GM18909 (cell line): ENCODE data around the gene TEKTIP1.
"Not testable (repeated sequence)": the region's sequence is repeated elsewhere in the genome, so short reads cannot be mapped to it uniquely, and the experiment has no call there.

Experiments used
- ATAC-seq: cut with Tn5 transposase; IDR thresholded peaks from one replicate; pipeline ENCODE4 v1.9.1; 2021; ENCODE audit warnings: mild to moderate bottlenecking; ENCODE audit not compliant: unreplicated experiment, poor library complexity

The TEKTIP1 gene

DNA sequence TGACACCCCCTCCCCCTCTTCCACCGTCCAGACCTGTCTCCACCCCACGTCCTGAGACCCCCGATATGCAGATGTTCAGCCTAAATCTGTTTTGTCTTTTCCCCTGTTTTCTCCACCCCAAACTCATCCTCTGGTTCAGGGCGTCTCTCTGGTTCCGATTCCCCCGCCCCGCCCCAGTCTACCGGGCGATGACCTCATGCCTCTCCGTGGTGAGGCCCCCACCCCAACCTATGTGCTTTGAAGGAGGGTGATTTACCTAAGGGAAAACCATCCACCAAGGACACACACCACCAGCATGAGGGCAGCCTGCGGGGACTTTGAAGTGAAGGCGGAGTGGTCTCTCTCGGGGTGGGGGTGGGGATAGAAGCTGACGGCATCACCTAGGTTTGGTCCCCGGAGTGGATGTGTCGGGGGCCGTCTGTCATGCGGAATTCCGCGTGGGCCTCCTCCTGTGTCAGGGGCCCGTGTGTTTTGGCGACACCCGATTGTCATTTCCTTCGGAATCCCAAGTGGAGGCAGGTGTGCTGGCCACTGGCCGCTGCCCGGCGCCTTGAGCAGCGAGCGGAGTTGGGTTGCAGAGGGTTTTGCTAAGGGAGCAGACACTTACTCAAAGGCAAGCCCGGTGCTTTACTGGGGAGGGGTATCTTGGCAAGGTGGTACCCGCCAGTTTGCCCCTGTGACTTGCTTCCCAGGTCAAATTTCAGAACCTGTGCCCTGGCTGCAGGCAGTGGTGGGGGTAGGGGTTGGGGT is 31.4 kb upstream of the TEKTIP1 start:
- ATAC-seq: no peak

DNA sequence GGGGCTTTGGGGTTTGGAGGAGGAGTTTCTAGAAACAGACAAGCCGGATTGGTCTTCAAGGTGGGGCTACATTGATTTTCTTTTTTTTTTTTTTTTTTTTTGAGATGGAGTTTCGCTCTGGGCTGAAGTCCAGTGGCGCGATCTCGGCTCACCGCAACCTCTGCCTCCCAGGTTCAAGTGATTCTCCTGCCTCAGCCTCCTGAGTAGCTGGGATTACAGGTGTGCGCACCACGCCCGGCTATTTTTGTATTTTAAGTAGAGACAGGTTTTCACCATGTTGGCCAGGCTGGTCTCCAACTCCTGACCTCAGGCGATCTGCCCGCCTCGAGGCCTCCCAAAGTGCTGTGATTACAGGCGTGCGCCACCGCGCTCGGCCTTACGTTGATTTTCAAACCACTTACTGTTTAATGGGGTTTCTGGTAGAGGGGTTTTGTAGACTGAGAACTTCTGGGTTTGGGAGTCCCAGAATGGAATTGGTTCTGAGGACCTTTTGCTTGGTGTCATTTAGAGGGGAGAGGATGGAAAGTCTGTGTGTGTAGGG is 30.8 kb upstream of the TEKTIP1 start:
- not testable (repeated sequence) for ATAC-seq

DNA sequence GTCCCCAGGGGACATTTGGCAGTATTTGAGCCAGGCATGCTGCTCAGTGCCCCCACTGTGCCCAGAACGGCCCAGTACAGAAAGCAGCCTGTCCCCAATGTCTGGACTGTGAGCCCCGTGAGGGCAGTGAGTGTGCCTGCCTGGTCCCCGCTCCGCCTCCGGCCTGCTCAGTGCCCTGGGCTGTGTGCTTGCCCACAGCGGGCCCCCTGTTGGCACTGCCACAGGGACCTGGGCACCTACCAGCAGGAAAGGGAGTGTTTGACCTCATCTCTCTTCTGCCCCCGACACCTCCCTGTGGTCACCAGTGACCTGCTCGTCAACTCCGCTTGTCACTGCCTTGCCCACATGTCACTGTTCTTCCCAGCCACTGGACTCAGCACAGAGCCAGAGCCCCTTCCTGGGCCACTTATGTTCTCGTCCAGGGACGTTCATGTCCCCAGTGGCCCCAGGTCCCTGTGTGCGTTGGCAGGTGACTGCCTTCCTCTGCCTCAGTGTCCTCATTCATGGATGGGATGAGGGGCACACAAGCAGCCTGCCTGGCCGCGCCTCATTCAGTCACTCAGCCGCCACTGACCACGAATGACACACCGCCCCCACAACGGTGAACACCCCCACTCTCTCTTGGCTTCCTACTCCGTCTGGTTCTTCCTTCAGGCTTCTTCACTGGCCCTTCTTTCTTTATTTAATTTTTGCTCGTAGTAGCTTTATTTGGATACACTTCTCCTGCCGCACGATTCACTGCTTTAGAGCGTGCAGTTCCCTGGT is 30.0 kb upstream of the TEKTIP1 start:
- no peak for ATAC-seq

- no peak for ATAC-seq
Observed at GRCh38 chr19:3509566-3509989, 29.4 kb upstream of the TEKTIP1 start.

- ATAC-seq: no peak
Observed at GRCh38 chr19:3510727-3511126, 28.2 kb upstream of the TEKTIP1 start.

GRCh38 chr19:3511506-3512251 is 27.3 kb upstream of the TEKTIP1 start:
- ATAC-seq: no peak

DNA sequence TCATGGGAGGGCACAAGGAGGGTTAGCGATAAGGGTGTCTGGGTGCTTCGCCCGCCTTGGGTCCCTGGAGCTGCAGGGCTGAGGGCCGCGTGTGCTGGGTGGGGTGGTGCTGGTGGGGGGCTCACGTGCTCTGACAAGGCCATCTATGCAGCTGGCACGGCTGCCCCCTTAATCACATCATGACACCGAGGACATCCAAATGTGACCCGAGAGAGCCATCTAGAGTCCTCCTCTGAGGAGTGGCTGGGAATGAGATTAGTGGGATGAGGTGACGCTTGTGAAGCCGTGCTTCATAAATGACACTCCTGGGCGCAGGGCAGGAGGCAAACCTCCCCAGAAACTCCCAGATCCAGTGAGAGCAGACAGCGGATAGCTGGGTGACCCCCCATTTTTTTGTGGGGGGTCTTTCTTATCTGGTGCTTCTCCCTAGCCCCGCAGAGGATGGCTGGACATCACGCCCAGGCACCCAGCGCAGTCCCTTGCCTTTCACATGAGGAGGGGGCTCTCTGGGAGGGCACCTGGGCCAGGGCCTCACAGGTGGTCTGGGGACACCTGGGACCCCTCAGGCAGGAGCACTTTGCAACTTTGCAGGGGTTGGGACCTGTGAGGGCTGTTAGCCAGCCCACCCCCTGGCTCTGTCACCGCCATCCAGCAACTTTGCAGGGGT is 26.3 kb upstream of the TEKTIP1 start:
- ATAC-seq: no peak

GRCh38 chr19:3513229-3514140 is 25.5 kb upstream of the TEKTIP1 start:
- ATAC-seq: no peak

GRCh38 chr19:3514930-3515329 is 24.0 kb upstream of the TEKTIP1 start:
- no peak for ATAC-seq

GRCh38 chr19:3515891-3516422 is 23.0 kb upstream of the TEKTIP1 start:
- no peak for ATAC-seq

DNA sequence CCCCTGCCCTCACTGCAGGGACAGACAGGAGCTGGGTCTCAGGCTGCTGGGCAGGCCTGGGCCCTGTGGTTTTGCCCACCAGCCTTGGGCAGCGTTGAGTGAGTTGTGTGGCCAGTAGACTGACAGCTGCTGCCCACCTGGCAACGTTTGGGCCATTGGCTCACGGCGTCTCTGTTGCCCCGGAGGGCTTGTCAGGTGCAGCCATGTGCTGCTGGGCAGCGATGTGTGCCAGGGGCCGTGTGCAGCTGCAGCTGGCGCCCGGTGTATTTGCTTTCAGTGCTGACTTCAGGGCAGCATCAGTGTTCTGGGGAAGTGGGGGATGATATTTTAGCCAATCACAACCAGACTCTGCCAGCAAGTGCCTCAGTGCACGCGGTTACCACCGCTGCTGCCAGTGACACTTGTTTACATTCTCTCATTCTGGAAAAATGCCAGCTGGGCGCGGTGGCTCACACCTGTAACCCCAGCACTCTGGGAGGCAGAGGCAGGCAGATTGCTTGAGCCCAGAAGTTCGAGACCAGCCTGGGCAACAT is 22.2 kb upstream of the TEKTIP1 start:
- no peak for ATAC-seq

DNA sequence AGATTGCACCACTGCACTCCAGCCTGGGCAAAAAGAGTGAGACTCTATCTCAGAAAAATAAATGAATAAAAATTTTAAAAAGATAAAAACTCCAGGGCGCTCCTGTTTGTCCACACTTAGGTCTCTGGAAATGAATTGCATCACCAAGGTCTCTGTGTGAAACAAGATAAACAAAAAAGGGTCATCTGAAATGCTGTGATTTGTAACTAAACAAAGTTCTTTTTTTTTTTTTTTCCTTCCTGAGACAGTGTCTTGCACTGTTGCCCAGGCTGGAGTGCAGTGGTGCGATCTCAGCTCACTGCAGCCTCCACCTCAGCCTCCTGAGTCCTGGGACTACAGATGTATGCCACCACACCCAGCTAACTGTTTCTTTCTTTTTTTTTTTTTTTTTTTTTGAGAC is 21.3 kb upstream of the TEKTIP1 start:
- no peak for ATAC-seq

DNA sequence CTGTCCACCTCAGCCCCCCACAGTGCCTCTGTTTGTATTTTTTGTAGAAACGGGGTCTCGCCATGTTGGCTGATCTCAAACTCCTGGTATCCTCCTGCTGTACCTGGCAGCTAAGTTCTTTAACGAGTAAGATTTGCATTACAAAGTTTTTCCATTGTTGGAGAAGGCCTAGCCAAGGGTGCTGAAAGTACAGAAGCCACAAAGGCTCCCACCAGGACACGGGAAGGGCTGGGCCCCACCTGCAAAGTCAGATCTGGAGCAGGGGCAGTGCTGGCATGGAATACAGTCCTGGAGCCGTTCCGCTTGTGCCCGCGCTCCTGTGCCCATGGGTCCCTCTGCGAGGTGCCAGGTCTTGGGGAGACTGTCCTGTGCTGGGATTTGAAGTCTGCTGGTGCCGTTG is 20.7 kb upstream of the TEKTIP1 start:
- ATAC-seq: no peak

- no peak for ATAC-seq
Observed at GRCh38 chr19:3518659-3519058, 20.3 kb upstream of the TEKTIP1 start.

DNA sequence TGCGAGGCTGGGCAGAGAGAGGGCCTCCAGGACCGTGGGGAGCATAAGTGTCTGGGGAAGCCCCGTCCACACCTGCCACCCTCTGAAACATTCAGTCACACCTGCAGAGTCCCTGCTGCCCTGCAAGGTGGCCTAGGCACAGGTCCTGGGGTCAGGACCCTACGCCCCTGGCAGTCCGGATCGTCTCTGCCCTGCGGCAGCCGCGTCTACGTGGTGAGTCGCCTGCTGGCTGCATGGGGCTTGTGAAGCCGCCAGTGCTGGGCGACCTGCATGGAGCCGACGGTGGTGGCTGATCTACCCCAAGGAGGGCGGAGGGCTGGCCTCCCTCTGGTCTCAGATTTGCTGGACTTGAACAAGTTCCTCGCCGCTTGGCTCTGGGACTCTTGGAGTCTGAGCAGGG is 19.8 kb upstream of the TEKTIP1 start:
- no peak for ATAC-seq

GRCh38 chr19:3520166-3521103 is 18.5 kb upstream of the TEKTIP1 start:
- ATAC-seq: no peak

DNA sequence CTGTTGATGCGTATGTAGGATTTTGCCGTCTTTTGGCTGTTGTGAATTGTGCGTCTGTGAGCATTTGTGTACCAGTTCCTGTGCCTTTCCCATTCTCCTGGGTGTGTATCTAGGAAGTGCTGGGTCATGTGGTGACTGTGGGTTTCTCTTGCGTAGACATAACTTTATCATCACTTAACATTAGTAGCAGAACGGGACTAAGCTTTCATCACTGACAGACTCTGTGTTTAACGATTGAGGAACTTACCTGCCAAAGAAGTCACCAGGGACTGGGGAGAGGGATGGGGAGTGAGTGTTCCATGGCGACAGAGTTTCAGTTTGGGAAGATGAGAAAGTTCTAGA is 17.9 kb upstream of the TEKTIP1 start:
- ATAC-seq: no peak
